HEK293 (cell line): ENCODE data around the gene TGIF1.

Experiments
- CTCF ChIA-PET: fragments of 350-600 bp; formaldehyde crosslinking; extraction: SDS; loops from one replicate; lab custom pipeline; 2021; ENCODE audit warnings: antibody characterized with exemption; lab: Yijun Ruan, JAX
- POLR2A ChIA-PET: fragments of 300-600 bp; formaldehyde crosslinking; extraction: SDS; loops from one replicate; lab custom pipeline; 2020; ENCODE audit warnings: antibody characterized with exemption, inconsistent platforms; lab: Yijun Ruan, JAX
- H3K27ac ChIP-seq: fragments of 200-500 bp; sonication (Bioruptor generic); 2 replicates; pipeline ENCODE4 v1.5.1; 2014; ENCODE audit warnings: low read depth, low read length, control low read depth, inconsistent platforms; ENCODE audit errors: extremely low read depth
- H3K36me3 ChIP-seq, 2 experiments: fragments of 200-500 bp in 1 of 2; sonication (Bioruptor generic) in 1 of 2; 1 replicate in 1 of 2; 2 replicates in 1 of 2; pipeline ENCODE4 v1.5.1; 2014 to 2017; ENCODE audit warnings: inconsistent platforms in 2 of 2, low read length in 2 of 2; ENCODE audit not compliant: control insufficient read depth in 2 of 2, insufficient read depth in 1 of 2
- H3K4me1 ChIP-seq: fragments of 200-500 bp; sonication (Bioruptor generic); 2 replicates; pipeline ENCODE4 v1.5.1; 2014; ENCODE audit warnings: mild to moderate bottlenecking, low read length, inconsistent platforms; ENCODE audit not compliant: control insufficient read depth, insufficient read depth
- H3K4me3 ChIP-seq: 2 replicates; pipeline ENCODE4 v1.5.1; 2011; ENCODE audit warnings: low read depth, mild to moderate bottlenecking, control low read depth, low read length, moderate library complexity
- H3K9me3 ChIP-seq: fragments of 200-500 bp; sonication (Bioruptor generic); 2 replicates; pipeline ENCODE4 v1.5.1; 2014; ENCODE audit warnings: low read depth, low read length, inconsistent platforms; ENCODE audit not compliant: control insufficient read depth, insufficient read depth
- EGR2 ChIP-seq: fragments of 450-650 bp; formaldehyde crosslinking; IDR thresholded peaks from 2 replicates; pipeline ENCODE4 v1.5.1; 2016; ENCODE audit warnings: low read depth, missing biosample characterization, missing genetic modification characterization
- HIC1 ChIP-seq: fragments of 450-650 bp; formaldehyde crosslinking; IDR thresholded peaks from 2 replicates; pipeline ENCODE4 v1.5.1; 2016; ENCODE audit warnings: missing biosample characterization, missing genetic modification characterization
- TCF7L2 ChIP-seq: IDR thresholded peaks from 2 replicates; pipeline ENCODE4 v1.6.1; 2011; ENCODE audit warnings: low read depth, mild to moderate bottlenecking, inconsistent platforms, low read length, moderate library complexity, borderline replicate concordance
- ZNF18 ChIP-seq: fragments of 450-650 bp; formaldehyde crosslinking; IDR thresholded peaks from 2 replicates; pipeline ENCODE4 v1.5.1; 2016; ENCODE audit warnings: missing biosample characterization, missing genetic modification characterization
- ZNF19 ChIP-seq: fragments of 450-650 bp; formaldehyde crosslinking; IDR thresholded peaks from 2 replicates; pipeline ENCODE4; 2016; ENCODE audit warnings: missing biosample characterization, missing genetic modification characterization, low read depth
- ZNF266 ChIP-seq: fragments of 450-650 bp; formaldehyde crosslinking; IDR thresholded peaks from 2 replicates; pipeline ENCODE4 v1.5.1; 2016; ENCODE audit warnings: missing biosample characterization, missing genetic modification characterization, low read depth
- ZNF292 ChIP-seq: fragments of 450-650 bp; formaldehyde crosslinking; IDR thresholded peaks from 2 replicates; pipeline ENCODE4 v1.5.1; 2016; ENCODE audit warnings: low read depth, missing biosample characterization, missing genetic modification characterization, borderline replicate concordance
- ZNF335 ChIP-seq: fragments of 450-650 bp; formaldehyde crosslinking; conservative IDR thresholded peaks from 2 replicates; pipeline ENCODE4 v1.5.1; 2016; ENCODE audit warnings: missing biosample characterization, missing genetic modification characterization
- ZNF530 ChIP-seq: fragments of 450-650 bp; formaldehyde crosslinking; IDR thresholded peaks from 2 replicates; pipeline ENCODE4 v1.5.1; 2016; ENCODE audit warnings: low read depth, missing biosample characterization, missing genetic modification characterization
- ZNF76 ChIP-seq: fragments of 450-650 bp; formaldehyde crosslinking; IDR thresholded peaks from 2 replicates; pipeline ENCODE4; 2016; ENCODE audit warnings: low read depth, missing biosample characterization, missing genetic modification characterization, borderline replicate concordance
- ZSCAN16 ChIP-seq: fragments of 450-650 bp; formaldehyde crosslinking; IDR thresholded peaks from 2 replicates; pipeline ENCODE4 v1.5.1; 2016; ENCODE audit warnings: missing biosample characterization, missing genetic modification characterization
- ZSCAN18 ChIP-seq: fragments of 450-650 bp; formaldehyde crosslinking; IDR thresholded peaks from 2 replicates; pipeline ENCODE4 v1.5.1; 2016; ENCODE audit warnings: missing biosample characterization, missing genetic modification characterization
- TF ChIP-seq, protein P1 (sequence below): fragments of 450-650 bp; formaldehyde crosslinking; IDR thresholded peaks from 2 replicates; pipeline ENCODE4 v1.5.1; 2016; ENCODE audit warnings: missing biosample characterization, missing genetic modification characterization
- TF ChIP-seq, protein P2 (sequence below): fragments of 450-650 bp; formaldehyde crosslinking; IDR thresholded peaks from 2 replicates; pipeline ENCODE4 v1.5.1; 2016; ENCODE audit warnings: missing biosample characterization, missing genetic modification characterization, borderline replicate concordance

The TGIF1 gene

DNA sequence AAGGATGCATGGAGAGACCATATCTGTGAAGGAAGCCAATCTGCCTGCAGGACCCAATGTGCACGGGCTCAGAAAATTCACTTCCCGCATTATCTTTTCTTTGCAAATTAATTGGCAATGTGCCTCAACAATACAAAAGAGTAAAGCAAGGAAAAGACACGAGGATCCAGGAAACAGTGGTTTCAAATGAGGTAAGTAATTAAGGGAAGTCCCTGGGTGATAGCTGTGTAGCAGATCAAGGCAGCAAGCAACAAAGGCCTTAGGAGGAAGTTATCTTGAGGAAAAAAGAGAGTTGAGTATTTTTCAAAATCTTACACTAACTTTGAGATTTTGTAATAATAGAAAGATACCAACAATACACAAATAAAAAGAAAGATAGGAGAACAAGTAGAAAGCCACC is 44.3 kb upstream of the TGIF1 start:
- ChIA-PET POLR2A (interaction anchor here (1.5 kb wide), 1 partner anchor 8 kb away, joined by 3 read pairs; no protein-coding TSS in a partner anchor), CTCF (interaction anchor here (0.6 to 1.4 kb wide), 3 partner anchors 9 to 850 kb away, joined by 3 to 4 read pairs (median 3); no protein-coding TSS in a partner anchor)
- Histone ChIP-seq H3K36me3 (no peaks in the 10 kb centered on the region), H3K4me1 (peaks cover 8% of the 10 kb centered on the region), H3K27ac (no peak overlapping the region), H3K9me3 (no peaks in the 10 kb centered on the region), H3K4me3 (no peak overlapping the region)
- TF ChIP-seq ZSCAN18 (no peak), HIC1 (no peak)
- TF ChIP-seq, protein P1, sequence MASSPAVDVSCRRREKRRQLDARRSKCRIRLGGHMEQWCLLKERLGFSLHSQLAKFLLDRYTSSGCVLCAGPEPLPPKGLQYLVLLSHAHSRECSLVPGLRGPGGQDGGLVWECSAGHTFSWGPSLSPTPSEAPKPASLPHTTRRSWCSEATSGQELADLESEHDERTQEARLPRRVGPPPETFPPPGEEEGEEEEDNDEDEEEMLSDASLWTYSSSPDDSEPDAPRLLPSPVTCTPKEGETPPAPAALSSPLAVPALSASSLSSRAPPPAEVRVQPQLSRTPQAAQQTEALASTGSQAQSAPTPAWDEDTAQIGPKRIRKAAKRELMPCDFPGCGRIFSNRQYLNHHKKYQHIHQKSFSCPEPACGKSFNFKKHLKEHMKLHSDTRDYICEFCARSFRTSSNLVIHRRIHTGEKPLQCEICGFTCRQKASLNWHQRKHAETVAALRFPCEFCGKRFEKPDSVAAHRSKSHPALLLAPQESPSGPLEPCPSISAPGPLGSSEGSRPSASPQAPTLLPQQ = no peak

GRCh38 chr18:3408107-3408506 is 41.9 kb upstream of the TGIF1 start:
- Histone ChIP-seq H3K4me1 (peaks cover 8% of the 10 kb centered on the region), H3K27ac (no peak overlapping the region)
- POLR2A ChIA-PET = interaction anchor here (1.4 to 1.5 kb wide), 2 partner anchors 24 to 186 kb away, joined by 8 to 9 read pairs; no protein-coding TSS in a partner anchor
- no peak for TF ChIP-seq TCF7L2
- TF ChIP-seq, all 188 proteins: peak for 0
- Histone ChIP-seq H3K36me3 (no peaks in the 10 kb centered on the region), H3K4me3 (no peak overlapping the region), H3K9me3 (no peaks in the 10 kb centered on the region)
- CTCF ChIA-PET = interaction anchor here (2.6 kb wide), 1 partner anchor 111 kb away, joined by 14 read pairs; no protein-coding TSS in a partner anchor

GRCh38 chr18:3409811-3410210 is 40.2 kb upstream of the TGIF1 start:
- H3K4me3 ChIP-seq = no peak overlapping the region
- ChIA-PET POLR2A (interaction anchor here (0.7 to 2.2 kb wide), 7 partner anchors 13 to 256 kb away, joined by 3 to 14 read pairs (median 8); no protein-coding TSS in a partner anchor), CTCF (interaction anchor here (0.6 to 2.6 kb wide), 8 partner anchors 13 to 256 kb away, joined by 3 to 14 read pairs (median 3); no protein-coding TSS in a partner anchor)
- peaks cover 8% of the 10 kb centered on the region for H3K4me1 ChIP-seq
- no peaks in the 10 kb centered on the region for H3K36me3 ChIP-seq
- peak overlapping the region; percentile 52; the same call in 1 of the 2 replicates for H3K27ac ChIP-seq
- 0 out of 2 replicates have a peak, but pooled peaks have one; percentile 49 for TF ChIP-seq ZSCAN16 (tag by site-specific recombination)
- no peak for TF ChIP-seq ZNF76 (tag by site-specific recombination)
- H3K9me3 ChIP-seq = no peaks in the 10 kb centered on the region

GRCh38 chr18:3410273-3410672 is 39.7 kb upstream of the TGIF1 start:
- Histone ChIP-seq H3K4me3 (no peak overlapping the region), H3K27ac (peak overlapping the region; percentile 52; the same call in 1 of the 2 replicates), H3K36me3 (no peaks in the 10 kb centered on the region), H3K9me3 (no peaks in the 10 kb centered on the region), H3K4me1 (peaks cover 8% of the 10 kb centered on the region)
- CTCF ChIA-PET = interaction anchor here (0.6 to 2.6 kb wide), 4 partner anchors 10 to 175 kb away, joined by 3 to 14 read pairs (median 4); no protein-coding TSS in a partner anchor
- POLR2A ChIA-PET = interaction anchor here (0.7 to 2.2 kb wide), 4 partner anchors 33 to 113 kb away, joined by 4 to 14 read pairs (median 8); no protein-coding TSS in a partner anchor
- TF ChIP-seq, protein P2, sequence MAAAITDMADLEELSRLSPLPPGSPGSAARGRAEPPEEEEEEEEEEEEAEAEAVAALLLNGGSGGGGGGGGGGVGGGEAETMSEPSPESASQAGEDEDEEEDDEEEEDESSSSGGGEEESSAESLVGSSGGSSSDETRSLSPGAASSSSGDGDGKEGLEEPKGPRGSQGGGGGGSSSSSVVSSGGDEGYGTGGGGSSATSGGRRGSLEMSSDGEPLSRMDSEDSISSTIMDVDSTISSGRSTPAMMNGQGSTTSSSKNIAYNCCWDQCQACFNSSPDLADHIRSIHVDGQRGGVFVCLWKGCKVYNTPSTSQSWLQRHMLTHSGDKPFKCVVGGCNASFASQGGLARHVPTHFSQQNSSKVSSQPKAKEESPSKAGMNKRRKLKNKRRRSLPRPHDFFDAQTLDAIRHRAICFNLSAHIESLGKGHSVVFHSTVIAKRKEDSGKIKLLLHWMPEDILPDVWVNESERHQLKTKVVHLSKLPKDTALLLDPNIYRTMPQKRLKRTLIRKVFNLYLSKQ (tag by site-specific recombination) = no peak
- TF ChIP-seq ZNF19 (no peak), ZNF292 (tag by site-specific recombination) (no peak), EGR2 (tag by site-specific recombination) (0 out of 2 replicates have a peak, but pooled peaks have one; percentile 13), ZNF335 (tag by site-specific recombination) (no peak), ZNF530 (tag by site-specific recombination) (no peak), ZNF18 (no peak), ZNF266 (tag by site-specific recombination) (no peak)
- TF ChIP-seq, protein P1 = no peak
